Osteocyte (in vitro differentiated cells): ENCODE measurements around the gene ZNF780B. TPM values are rescaled to one million over a fixed set of nuclear protein-coding genes. Genes with fewer than 3 reads are reported as not detected.

Source experiments
- DNase-seq: peaks from one replicate; pipeline ENCODE4 v3.0.0; 2021; ENCODE audit warnings: mixed read lengths; ENCODE audit not compliant: unreplicated experiment; ENCODE audit errors: extremely low spot score
- H3K27ac Mint-ChIP-seq: one replicate; pipeline ENCODE4 v1.8.0; 2021; ENCODE audit warnings: mild to moderate bottlenecking, mixed read lengths; ENCODE audit not compliant: unreplicated experiment
- H3K27me3 Mint-ChIP-seq: one replicate; pipeline ENCODE4 v1.8.0; 2021; ENCODE audit warnings: mixed read lengths; ENCODE audit not compliant: unreplicated experiment
- H3K36me3 Mint-ChIP-seq: one replicate; pipeline ENCODE4 v1.8.0; 2021; ENCODE audit warnings: mixed read lengths; ENCODE audit not compliant: unreplicated experiment
- H3K4me1 Mint-ChIP-seq: one replicate; pipeline ENCODE4 v1.8.0; 2021; ENCODE audit warnings: mixed read lengths; ENCODE audit not compliant: unreplicated experiment
- H3K4me3 Mint-ChIP-seq: one replicate; pipeline ENCODE4 v1.8.0; 2021; ENCODE audit warnings: mild to moderate bottlenecking, moderate library complexity, mixed read lengths; ENCODE audit not compliant: unreplicated experiment
- H3K9me3 Mint-ChIP-seq: one replicate; pipeline ENCODE4 v1.8.0; 2021; ENCODE audit warnings: mixed read lengths; ENCODE audit not compliant: unreplicated experiment
- CTCF ChIP-seq: fragments of 200-600 bp; sonication (generic); IDR thresholded peaks from 2 replicates; pipeline ENCODE4 v1.5.0; 2021; ENCODE audit warnings: antibody characterized with exemption, mild to moderate bottlenecking, moderate library complexity
- total RNA-seq: library from RNA; stranded (reverse); gene quantifications from 2 replicates; pipeline ENCODE4 v1.2.1, GENCODE V29; 2021

Gene ZNF780B
- total RNA-seq, 1 donor from 2014 or later = 20.0 TPM

GRCh38 chr19:40091205-40092129 is 35.4 kb upstream of the ZNF780B start:
- H3K4me3 Mint-ChIP-seq = peak overlapping the region; percentile 100
- peak overlapping the region; percentile 99 for H3K27ac Mint-ChIP-seq
- peaks cover 21% of the 10 kb centered on the region for H3K9me3 Mint-ChIP-seq
- peaks cover 26% of the 10 kb centered on the region for H3K4me1 Mint-ChIP-seq
- TF ChIP-seq CTCF = no peak
- H3K27me3 Mint-ChIP-seq = peaks cover 18% of the 10 kb centered on the region
- H3K36me3 Mint-ChIP-seq = peaks cover 13% of the 10 kb centered on the region
- DNase-seq = no peak

- H3K4me3 Mint-ChIP-seq = peak within 1 kb of the TSS; percentile 100
- peak within 1 kb of the TSS; percentile 99 for H3K27ac Mint-ChIP-seq
- no peak for TF ChIP-seq CTCF
- H3K4me1 Mint-ChIP-seq = peaks cover 26% of the 10 kb centered on the region
- peaks cover 17% of the 10 kb centered on the region for H3K9me3 Mint-ChIP-seq
- peak; percentile 87 for DNase-seq
- peaks cover 13% of the 10 kb centered on the region for H3K36me3 Mint-ChIP-seq
- H3K27me3 Mint-ChIP-seq = peaks cover 15% of the 10 kb centered on the region
Measured at GRCh38 chr19:40090241-40091204, 34.5 kb upstream of the ZNF780B start, which contains the start of gene ZNF780A. Gene ZNF780A, minus strand, starts transcription at chr19:40090943. Its CDS starts 6,190 bp downstream, at chr19:40084753.

DNA sequence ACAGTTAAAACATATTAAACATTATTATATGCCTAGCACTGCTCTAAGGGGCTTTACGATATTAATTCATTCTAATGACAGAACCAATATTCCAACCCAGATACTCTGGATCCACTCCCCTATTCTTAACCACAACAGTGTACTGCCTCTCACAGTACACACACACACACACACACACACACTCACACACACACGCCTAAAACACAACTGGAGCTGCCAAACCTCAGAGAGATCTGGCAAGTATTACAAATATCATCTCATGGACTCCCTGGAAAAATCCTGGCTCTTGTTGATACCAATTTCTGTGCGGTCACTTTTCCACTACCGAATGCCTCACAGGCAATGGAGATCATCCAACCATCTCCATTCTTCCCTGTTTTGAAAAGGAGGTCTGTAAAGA is 33.4 kb upstream of the ZNF780B start:
- DNase-seq = no peak
- Mint-ChIP-seq H3K27me3 (peaks cover 9% of the 10 kb centered on the region), H3K4me3 (peak overlapping the region; percentile 100), H3K4me1 (peaks cover 26% of the 10 kb centered on the region), H3K9me3 (peaks cover 16% of the 10 kb centered on the region), H3K36me3 (peaks cover 16% of the 10 kb centered on the region), H3K27ac (no peak overlapping the region)
- TF ChIP-seq CTCF = no peak

DNA sequence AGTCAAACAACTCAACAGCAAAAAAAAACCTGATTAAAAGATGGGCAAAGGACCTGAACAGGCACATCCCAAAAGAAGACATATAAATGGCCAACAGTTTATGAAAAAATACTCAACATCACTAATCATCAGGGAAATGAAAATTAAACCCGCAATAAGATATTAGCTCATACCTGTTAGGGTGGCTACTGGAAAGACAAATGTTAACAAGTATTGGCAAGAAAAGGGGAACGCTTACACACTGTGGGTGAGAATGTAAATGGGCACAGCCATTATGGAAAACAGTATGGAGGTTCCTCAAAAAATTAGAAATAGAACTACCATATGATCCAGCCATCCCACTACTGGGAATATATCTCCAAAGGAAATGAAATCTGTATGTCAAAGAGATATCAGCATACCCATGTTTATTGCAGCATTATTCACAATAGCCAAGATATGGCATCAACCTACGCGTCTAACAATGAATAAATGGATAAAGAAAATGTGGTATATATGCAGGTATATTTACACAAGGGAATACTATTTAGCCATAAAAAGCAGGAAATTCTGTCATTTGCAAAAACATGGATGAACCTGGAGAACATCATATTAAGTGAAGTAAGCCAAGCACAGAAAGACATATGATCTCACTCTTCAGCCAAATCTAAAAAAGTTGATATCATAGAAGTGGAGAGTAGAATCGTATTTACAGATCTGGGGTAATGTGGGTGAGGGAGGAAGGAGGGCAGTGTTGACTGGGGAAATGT is 32.4 kb upstream of the ZNF780B start:
- no peak for DNase-seq
- Mint-ChIP-seq H3K4me1 (peaks cover 26% of the 10 kb centered on the region), H3K27ac (no peak overlapping the region), H3K9me3 (peaks cover 16% of the 10 kb centered on the region), H3K36me3 (peaks cover 23% of the 10 kb centered on the region), H3K27me3 (peaks cover 6% of the 10 kb centered on the region), H3K4me3 (no peak overlapping the region)
- no peak for TF ChIP-seq CTCF
